Measurements from ENCODE around the gene SOX10. TPM values are rescaled to one million over a fixed set of nuclear protein-coding genes. Genes with fewer than 3 reads are reported as not detected.
"Not testable (repeated sequence)": the region's sequence is repeated elsewhere in the genome, so short reads cannot be mapped to it uniquely, and the experiment has no call there.

The SOX10 gene
- total RNA-seq, 1 experiment from 2014 or later: not detected

DNA sequence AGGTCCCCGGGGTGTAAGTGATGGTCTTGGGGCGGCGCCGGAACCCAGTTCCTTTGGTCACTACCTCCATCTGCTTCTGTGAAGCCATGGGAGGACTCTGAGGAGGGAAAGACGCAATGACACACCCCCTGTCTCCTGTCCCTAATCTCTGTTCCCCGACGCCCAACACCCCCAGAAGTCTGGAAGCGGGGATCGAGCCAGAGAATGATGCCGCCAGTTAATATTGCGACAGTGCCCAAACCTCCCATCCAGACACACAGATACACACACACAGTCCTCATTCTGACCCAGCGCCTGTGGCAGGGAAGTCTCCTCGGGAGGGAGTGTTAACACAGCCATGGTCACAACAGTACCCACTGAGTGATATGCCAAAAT is 31.3 kb downstream of the SOX10 start:
- in situ Hi-C loops (cut with HindIII; ENCODE audit: low pct_unique_long_range_greater_than_20kb, low sequenced_read_pairs): no loop called here
- TF ChIP-seq, protein P1, sequence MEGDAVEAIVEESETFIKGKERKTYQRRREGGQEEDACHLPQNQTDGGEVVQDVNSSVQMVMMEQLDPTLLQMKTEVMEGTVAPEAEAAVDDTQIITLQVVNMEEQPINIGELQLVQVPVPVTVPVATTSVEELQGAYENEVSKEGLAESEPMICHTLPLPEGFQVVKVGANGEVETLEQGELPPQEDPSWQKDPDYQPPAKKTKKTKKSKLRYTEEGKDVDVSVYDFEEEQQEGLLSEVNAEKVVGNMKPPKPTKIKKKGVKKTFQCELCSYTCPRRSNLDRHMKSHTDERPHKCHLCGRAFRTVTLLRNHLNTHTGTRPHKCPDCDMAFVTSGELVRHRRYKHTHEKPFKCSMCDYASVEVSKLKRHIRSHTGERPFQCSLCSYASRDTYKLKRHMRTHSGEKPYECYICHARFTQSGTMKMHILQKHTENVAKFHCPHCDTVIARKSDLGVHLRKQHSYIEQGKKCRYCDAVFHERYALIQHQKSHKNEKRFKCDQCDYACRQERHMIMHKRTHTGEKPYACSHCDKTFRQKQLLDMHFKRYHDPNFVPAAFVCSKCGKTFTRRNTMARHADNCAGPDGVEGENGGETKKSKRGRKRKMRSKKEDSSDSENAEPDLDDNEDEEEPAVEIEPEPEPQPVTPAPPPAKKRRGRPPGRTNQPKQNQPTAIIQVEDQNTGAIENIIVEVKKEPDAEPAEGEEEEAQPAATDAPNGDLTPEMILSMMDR (IDR thresholded peaks at IDR 0.05): no peak
- TF ChIP-seq TCF7L2 (IDR thresholded peaks at IDR 0.05; ENCODE audit: low read depth, low read length) (no peak), POLR2AphosphoS5 (IDR thresholded peaks at IDR 0.05; ENCODE audit: low read depth, low read length) (no peak), SIN3A (IDR thresholded peaks at IDR 0.05; ENCODE audit: borderline replicate concordance, insufficient read depth, low read depth, low read length) (no peak)
- TF ChIP-seq, protein P2, sequence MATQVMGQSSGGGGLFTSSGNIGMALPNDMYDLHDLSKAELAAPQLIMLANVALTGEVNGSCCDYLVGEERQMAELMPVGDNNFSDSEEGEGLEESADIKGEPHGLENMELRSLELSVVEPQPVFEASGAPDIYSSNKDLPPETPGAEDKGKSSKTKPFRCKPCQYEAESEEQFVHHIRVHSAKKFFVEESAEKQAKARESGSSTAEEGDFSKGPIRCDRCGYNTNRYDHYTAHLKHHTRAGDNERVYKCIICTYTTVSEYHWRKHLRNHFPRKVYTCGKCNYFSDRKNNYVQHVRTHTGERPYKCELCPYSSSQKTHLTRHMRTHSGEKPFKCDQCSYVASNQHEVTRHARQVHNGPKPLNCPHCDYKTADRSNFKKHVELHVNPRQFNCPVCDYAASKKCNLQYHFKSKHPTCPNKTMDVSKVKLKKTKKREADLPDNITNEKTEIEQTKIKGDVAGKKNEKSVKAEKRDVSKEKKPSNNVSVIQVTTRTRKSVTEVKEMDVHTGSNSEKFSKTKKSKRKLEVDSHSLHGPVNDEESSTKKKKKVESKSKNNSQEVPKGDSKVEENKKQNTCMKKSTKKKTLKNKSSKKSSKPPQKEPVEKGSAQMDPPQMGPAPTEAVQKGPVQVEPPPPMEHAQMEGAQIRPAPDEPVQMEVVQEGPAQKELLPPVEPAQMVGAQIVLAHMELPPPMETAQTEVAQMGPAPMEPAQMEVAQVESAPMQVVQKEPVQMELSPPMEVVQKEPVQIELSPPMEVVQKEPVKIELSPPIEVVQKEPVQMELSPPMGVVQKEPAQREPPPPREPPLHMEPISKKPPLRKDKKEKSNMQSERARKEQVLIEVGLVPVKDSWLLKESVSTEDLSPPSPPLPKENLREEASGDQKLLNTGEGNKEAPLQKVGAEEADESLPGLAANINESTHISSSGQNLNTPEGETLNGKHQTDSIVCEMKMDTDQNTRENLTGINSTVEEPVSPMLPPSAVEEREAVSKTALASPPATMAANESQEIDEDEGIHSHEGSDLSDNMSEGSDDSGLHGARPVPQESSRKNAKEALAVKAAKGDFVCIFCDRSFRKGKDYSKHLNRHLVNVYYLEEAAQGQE (IDR thresholded peaks at IDR 0.05; ENCODE audit: insufficient read depth in 1 of 2, low read depth in 2 of 2, low read length in 1 of 2): no peak
- BruUV-seq (replicated peaks): no TSS peak
- H3K36me3 ChIP-seq (ENCODE audit: control insufficient read depth, insufficient read depth, low read length): no peaks in the 10 kb centered on the region; the same call in 1 of the 2 replicates
- ATAC-seq (peak; percentile 74), DNase-seq (ENCODE audit: low read depth, low spot score) (no peak)
- peaks cover 6% of the 10 kb centered on the region; the same call in 1 of the 2 replicates for H3K4me1 ChIP-seq (ENCODE audit: control insufficient read depth, insufficient read depth, low read length)
- intact Hi-C loops (cut with micrococcal nuclease; ENCODE audit: unreplicated experiment): no loop called here
- ChIA-PET POLR2A (no interaction called here), CTCF (no interaction called here)
- peak overlapping the region; percentile 83 to 93 for H3K4me3 ChIP-seq (ENCODE audit: low read depth in 2 of 2, low read length in 2 of 2)
- H3K9me3 ChIP-seq (ENCODE audit: control insufficient read depth, insufficient read depth, low read depth, low read length): no peaks in the 10 kb centered on the region
- H3K27ac ChIP-seq (ENCODE audit: low read length): peak overlapping the region; percentile 83
- H3K27me3 ChIP-seq (ENCODE audit: control insufficient read depth, insufficient read depth, low read length): no peaks in the 10 kb centered on the region

DNA sequence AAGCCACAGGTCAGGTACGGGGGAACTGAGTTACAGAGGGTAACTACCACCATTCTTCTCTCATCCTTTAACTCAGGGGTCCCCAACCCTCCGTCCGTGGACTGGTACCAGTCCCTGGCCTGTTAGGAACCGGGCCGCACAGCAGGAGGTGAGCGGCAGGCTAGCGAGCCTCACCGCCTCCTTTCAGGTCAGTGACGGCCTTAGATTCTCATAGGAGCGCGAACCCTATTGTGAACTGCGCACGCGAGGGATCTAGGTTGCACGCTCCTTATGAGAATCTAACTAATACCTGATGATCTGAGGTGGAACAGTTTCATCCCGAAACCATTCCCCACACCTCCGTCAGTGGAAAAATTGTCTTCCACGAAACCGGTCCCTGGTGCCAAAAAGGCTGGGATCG is 31.7 kb downstream of the SOX10 start:
- H3K9me3 ChIP-seq (ENCODE audit: control insufficient read depth, insufficient read depth, low read depth, low read length); intact Hi-C loops (cut with micrococcal nuclease; ENCODE audit: unreplicated experiment); H3K27ac ChIP-seq (ENCODE audit: low read length); CTCF ChIA-PET; H3K4me1 ChIP-seq (ENCODE audit: control insufficient read depth, insufficient read depth, low read length); in situ Hi-C loops (cut with HindIII; ENCODE audit: low pct_unique_long_range_greater_than_20kb, low sequenced_read_pairs); BruUV-seq (replicated peaks); H3K36me3 ChIP-seq (ENCODE audit: control insufficient read depth, insufficient read depth, low read length); DNase-seq (ENCODE audit: low read depth, low spot score); POLR2A ChIA-PET; H3K27me3 ChIP-seq (ENCODE audit: control insufficient read depth, insufficient read depth, low read length): not testable (repeated sequence)
- peak; percentile 15; the same call in 1 of the 2 replicates for ATAC-seq
- H3K4me3 ChIP-seq (ENCODE audit: low read depth in 2 of 2, low read length in 2 of 2): peak overlapping the region; percentile 83 to 93

DNA sequence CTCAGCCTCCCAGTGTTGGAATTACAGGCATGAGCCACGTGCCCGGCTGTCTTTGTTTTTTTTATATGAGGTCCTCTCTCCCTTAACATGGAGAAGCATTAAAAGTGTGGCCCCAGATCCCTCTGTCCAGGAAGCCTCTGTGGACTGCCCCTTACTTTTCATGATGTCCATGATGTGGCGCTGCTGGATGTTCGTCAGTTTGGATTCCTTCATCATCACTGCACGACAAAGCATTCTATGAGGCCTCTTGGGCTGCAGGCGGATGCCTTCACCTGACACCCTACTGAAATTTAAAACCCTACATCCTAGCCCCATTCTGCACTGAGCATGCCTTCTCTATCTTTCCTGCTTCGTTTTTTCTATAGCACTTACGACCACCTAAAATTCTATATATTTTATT is 33.0 kb downstream of the SOX10 start:
- DNase-seq (ENCODE audit: low read depth, low spot score): no peak
- BruUV-seq (replicated peaks): no TSS peak
- intact Hi-C loops (cut with micrococcal nuclease; ENCODE audit: unreplicated experiment) (no loop called here), in situ Hi-C loops (cut with HindIII; ENCODE audit: low pct_unique_long_range_greater_than_20kb, low sequenced_read_pairs) (no loop called here)
- Histone ChIP-seq H3K27me3 (ENCODE audit: control insufficient read depth, insufficient read depth, low read length) (no peaks in the 10 kb centered on the region), H3K27ac (ENCODE audit: low read length) (no peak overlapping the region), H3K4me3 (ENCODE audit: low read depth in 2 of 2, low read length in 2 of 2) (no peak overlapping the region), H3K36me3 (ENCODE audit: control insufficient read depth, insufficient read depth, low read length) (no peaks in the 10 kb centered on the region; the same call in 1 of the 2 replicates), H3K4me1 (ENCODE audit: control insufficient read depth, insufficient read depth, low read length) (peaks cover 6% of the 10 kb centered on the region; the same call in 1 of the 2 replicates), H3K9me3 (ENCODE audit: control insufficient read depth, insufficient read depth, low read depth, low read length) (no peaks in the 10 kb centered on the region)
- ChIA-PET POLR2A (interaction anchor here (0.6 kb wide), 1 partner anchor 46 kb away, joined by 13 read pairs; no protein-coding TSS in a partner anchor), CTCF (no interaction called here)
- TF ChIP-seq POLR2AphosphoS5 (IDR thresholded peaks at IDR 0.05; ENCODE audit: low read depth, low read length): no peak
- TF ChIP-seq, protein P2 (IDR thresholded peaks at IDR 0.05; ENCODE audit: insufficient read depth in 1 of 2, low read depth in 2 of 2, low read length in 1 of 2): no peak
- ATAC-seq: no peak

DNA sequence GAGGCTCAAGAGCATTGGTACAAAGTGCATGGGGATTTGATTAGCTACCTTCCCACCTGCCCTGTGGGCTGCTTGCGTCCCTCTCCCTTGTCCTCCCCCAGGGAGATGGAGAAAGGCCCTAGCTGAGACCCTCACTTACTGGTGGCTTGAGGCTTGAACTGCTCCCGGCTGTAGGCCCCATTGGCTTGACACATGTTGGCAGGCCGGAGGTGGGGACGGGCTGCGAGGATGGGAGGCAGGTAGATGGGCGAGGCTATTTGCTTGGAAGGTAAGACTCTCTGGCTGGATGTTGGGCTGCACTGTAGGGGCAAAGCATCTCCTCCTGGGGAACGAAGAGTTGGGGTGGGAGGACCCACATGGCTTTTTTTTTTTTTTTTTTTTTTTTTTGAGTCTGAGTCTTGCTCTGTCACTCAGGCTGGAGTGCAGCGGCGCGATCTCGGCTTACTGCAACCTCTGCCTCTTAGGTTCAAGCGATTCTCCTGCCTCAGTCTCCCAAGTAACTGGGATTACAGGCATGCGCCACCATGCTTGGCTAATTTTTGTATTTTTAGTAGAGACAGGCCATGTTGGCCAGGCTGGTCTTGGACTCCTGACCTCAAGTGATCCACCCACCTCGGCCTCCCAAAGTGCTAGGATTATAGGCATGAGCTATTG is 37.1 kb downstream of the SOX10 start:
- BruUV-seq (replicated peaks); intact Hi-C loops (cut with micrococcal nuclease; ENCODE audit: unreplicated experiment): not testable (repeated sequence)

More for the DNA sequence above, 37.1 kb downstream of the SOX10 start:
- H3K36me3 ChIP-seq (ENCODE audit: control insufficient read depth, insufficient read depth, low read length); in situ Hi-C loops (cut with HindIII; ENCODE audit: low pct_unique_long_range_greater_than_20kb, low sequenced_read_pairs); H3K27me3 ChIP-seq (ENCODE audit: control insufficient read depth, insufficient read depth, low read length); CTCF ChIA-PET; H3K9me3 ChIP-seq (ENCODE audit: control insufficient read depth, insufficient read depth, low read depth, low read length); H3K27ac ChIP-seq (ENCODE audit: low read length); H3K4me1 ChIP-seq (ENCODE audit: control insufficient read depth, insufficient read depth, low read length); DNase-seq (ENCODE audit: low read depth, low spot score); ATAC-seq; H3K4me3 ChIP-seq (ENCODE audit: low read depth in 2 of 2, low read length in 2 of 2): not testable (repeated sequence)
- POLR2A ChIA-PET: interaction anchor here (0.5 to 0.6 kb wide), 2 partner anchors 799 to 1095 kb away, joined by 4 read pairs; no protein-coding TSS in a partner anchor

Data from Panc1 (cell line).